Gastroesophageal sphincter (tissue), 4 donors: ENCODE data around the gene SORCS3. TPM values are rescaled to one million over a fixed set of nuclear protein-coding genes. Genes with fewer than 3 reads are reported as not detected.

ENCODE experiments used
- ATAC-seq: fragments of 150-250 bp; one replicate; pipeline ENCODE4 v1.9.1; 2016; ENCODE audit warnings: mild to moderate bottlenecking, moderate library complexity
- H3K27ac ChIP-seq, 4 donors: fragments of 200-600 bp; sonication (generic) in 3 of 4; 1 replicate in 3 of 4; 2 replicates in 1 of 4; pipeline ENCODE4 v1.5.1; 2016 to 2019
- H3K27me3 ChIP-seq: fragments of 200-600 bp; sonication (generic); one replicate; pipeline ENCODE4 v1.5.1; 2019
- H3K36me3 ChIP-seq, 2 donors: fragments of 200-600 bp; sonication (generic); one replicate each; pipeline ENCODE4 v1.5.1; 2019; ENCODE audit warnings: control low read depth in 1 of 2
- H3K4me1 ChIP-seq, 3 donors: fragments of 200-600 bp; sonication (generic); 1 replicate in 2 of 3; 2 replicates in 1 of 3; pipeline ENCODE4 v1.5.1; 2016 to 2019; ENCODE audit warnings: control low read depth in 2 of 3
- H3K4me3 ChIP-seq, 2 donors: fragments of 200-600 bp; sonication (generic); one replicate each; pipeline ENCODE4 v1.5.1; 2019; ENCODE audit warnings: mild to moderate bottlenecking in 1 of 2, moderate library complexity in 1 of 2
- H3K9me3 ChIP-seq, 3 donors: fragments of 200-600 bp; sonication (generic); one replicate each; pipeline ENCODE4 v1.5.1; 2017 to 2019; ENCODE audit warnings: control low read depth in 2 of 3
- EP300 ChIP-seq: sonication (generic); formaldehyde crosslinking; IDR thresholded peaks from one replicate; pipeline ENCODE4 v1.6.1; 2017; ENCODE audit warnings: antibody characterized with exemption, mild to moderate bottlenecking
- POLR2A ChIP-seq, 2 donors: fragments of 450-650 bp; IDR thresholded peaks; one replicate each; pipeline ENCODE4 v1.6.1; 2017; ENCODE audit warnings: antibody characterized with exemption in 2 of 2, mild to moderate bottlenecking in 2 of 2, moderate library complexity in 1 of 2
- POLR2AphosphoS5 ChIP-seq: sonication (generic); formaldehyde crosslinking; IDR thresholded peaks from one replicate; pipeline ENCODE4 v1.6.1; 2017; ENCODE audit warnings: antibody characterized with exemption
- WGBS, 2 donors: methylation state at CpG; one replicate each; pipeline ENCODE4 v1.1.5; 2018; ENCODE audit warnings: low coverage in 1 of 2; 5-methylcytosine and 5-hydroxymethylcytosine counted together
- total RNA-seq, 4 donors: library from RNA; depleted of rRNA; stranded (reverse); fragments of >200 nt; gene quantifications; one replicate each; pipeline ENCODE4 v1.1.0, GENCODE V29; 2016
- TF ChIP-seq, protein P1 (sequence below), 4 experiments: fragments of 200-600 bp in 2 of 4; fragments of 450-650 bp in 2 of 4; sonication (generic) in 1 of 4; IDR thresholded peaks; one replicate each; pipeline ENCODE4 v1.5.1; 2017 to 2019; ENCODE audit warnings: antibody characterized with exemption in 4 of 4, mild to moderate bottlenecking in 2 of 4, moderate library complexity in 2 of 4

Gene SORCS3
- total RNA-seq, 4 donors from 2014 or later = 0.31 to 1.3 (median 0.69) TPM; not detected in 1

- Histone ChIP-seq H3K4me3 (no peak overlapping the region), H3K27me3 (no peaks in the 10 kb centered on the region), H3K27ac (no peak overlapping the region), H3K9me3 (no peaks in the 10 kb centered on the region), H3K36me3 (no peaks in the 10 kb centered on the region), H3K4me1 (no peaks in the 10 kb centered on the region)
- TF ChIP-seq EP300 = no peak
- TF ChIP-seq POLR2AphosphoS5 = no peak
- TF ChIP-seq, protein P1, sequence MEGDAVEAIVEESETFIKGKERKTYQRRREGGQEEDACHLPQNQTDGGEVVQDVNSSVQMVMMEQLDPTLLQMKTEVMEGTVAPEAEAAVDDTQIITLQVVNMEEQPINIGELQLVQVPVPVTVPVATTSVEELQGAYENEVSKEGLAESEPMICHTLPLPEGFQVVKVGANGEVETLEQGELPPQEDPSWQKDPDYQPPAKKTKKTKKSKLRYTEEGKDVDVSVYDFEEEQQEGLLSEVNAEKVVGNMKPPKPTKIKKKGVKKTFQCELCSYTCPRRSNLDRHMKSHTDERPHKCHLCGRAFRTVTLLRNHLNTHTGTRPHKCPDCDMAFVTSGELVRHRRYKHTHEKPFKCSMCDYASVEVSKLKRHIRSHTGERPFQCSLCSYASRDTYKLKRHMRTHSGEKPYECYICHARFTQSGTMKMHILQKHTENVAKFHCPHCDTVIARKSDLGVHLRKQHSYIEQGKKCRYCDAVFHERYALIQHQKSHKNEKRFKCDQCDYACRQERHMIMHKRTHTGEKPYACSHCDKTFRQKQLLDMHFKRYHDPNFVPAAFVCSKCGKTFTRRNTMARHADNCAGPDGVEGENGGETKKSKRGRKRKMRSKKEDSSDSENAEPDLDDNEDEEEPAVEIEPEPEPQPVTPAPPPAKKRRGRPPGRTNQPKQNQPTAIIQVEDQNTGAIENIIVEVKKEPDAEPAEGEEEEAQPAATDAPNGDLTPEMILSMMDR (IDR thresholded peaks at IDR 0.05) = no peak
- TF ChIP-seq POLR2A (IDR thresholded peaks at IDR 0.05) = no peak
- ATAC-seq = no peak
- WGBS, 2 donors = 70 to 79% methylated on average over 2 of the region's 2 CpGs
These were observed 339.3 kb downstream of the SORCS3 start for GRCh38 chr10:104980368-104980767.

GRCh38 chr10:104981995-104982394 is 340.9 kb downstream of the SORCS3 start:
- ATAC-seq = no peak
- no peak overlapping the region for H3K27ac ChIP-seq
- H3K9me3 ChIP-seq = peaks cover 0 to 9% (median 0%) of the 10 kb centered on the region in 3 donors
- WGBS, 2 donors = 80% methylated on average over 4 of the region's 4 CpGs; no CpG with 5 or more reads in 1 of the 2 donors
- H3K4me1 ChIP-seq = no peaks in the 10 kb centered on the region
- H3K4me3 ChIP-seq = no peak overlapping the region
- no peaks in the 10 kb centered on the region for H3K27me3 ChIP-seq
- TF ChIP-seq, protein P1 (IDR thresholded peaks at IDR 0.05) = no peak
- TF ChIP-seq EP300 = no peak
- no peak for TF ChIP-seq POLR2A (IDR thresholded peaks at IDR 0.05)
- TF ChIP-seq POLR2AphosphoS5 = no peak
- H3K36me3 ChIP-seq = no peaks in the 10 kb centered on the region

DNA sequence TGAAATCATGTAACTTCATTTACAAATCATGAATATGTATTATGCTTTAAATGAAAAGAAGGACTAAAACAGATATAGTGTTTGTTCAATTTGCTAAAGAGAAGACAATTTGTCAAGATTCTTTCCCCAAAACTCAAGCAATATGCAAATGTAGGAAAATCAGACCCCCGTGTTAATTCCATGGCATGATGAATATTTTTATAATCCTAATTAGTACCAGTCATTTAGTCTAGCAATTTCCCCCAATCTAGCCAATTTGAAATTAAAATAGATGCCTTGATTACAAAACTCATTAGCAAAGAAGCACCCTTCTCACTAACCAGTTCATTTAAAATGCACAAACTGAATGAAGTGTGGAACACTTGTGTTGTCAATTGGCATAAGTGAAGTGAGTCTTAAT is 347.6 kb downstream of the SORCS3 start:
- no peaks in the 10 kb centered on the region for H3K4me1 ChIP-seq

DNA sequence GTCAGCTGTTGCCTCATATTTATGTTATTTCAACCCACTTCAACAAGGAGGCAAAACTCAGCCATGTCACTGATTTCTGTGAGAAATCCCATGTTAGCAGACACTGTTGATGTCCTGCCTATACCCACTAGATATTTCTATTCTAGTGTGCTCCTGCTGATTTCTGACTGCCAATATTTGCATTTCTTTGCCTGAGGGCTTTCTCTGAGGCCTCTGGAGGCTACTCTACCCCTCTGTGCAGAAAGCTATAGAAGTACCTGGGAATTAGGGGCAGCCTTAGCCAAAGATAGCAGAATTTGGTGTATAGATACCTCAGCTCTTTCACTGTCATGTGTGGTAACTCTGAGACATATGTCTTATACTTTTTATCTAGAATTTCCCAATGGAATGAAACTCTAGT is 348.8 kb downstream of the SORCS3 start:
- ATAC-seq = no peak
- Histone ChIP-seq H3K27ac (no peak overlapping the region), H3K4me3 (no peak overlapping the region), H3K36me3 (no peaks in the 10 kb centered on the region), H3K4me1 (no peaks in the 10 kb centered on the region), H3K9me3 (peaks cover 0 to 9% (median 0%) of the 10 kb centered on the region in 3 donors), H3K27me3 (no peaks in the 10 kb centered on the region)
- no peak for TF ChIP-seq POLR2AphosphoS5
- TF ChIP-seq, protein P1 (IDR thresholded peaks at IDR 0.05) = no peak
- no peak for TF ChIP-seq POLR2A (IDR thresholded peaks at IDR 0.05)
- TF ChIP-seq EP300 = no peak

More for the DNA sequence above, 347.6 kb downstream of the SORCS3 start:
- no peaks in the 10 kb centered on the region for H3K27me3 ChIP-seq
- no peak for ATAC-seq
- H3K4me3 ChIP-seq = no peak overlapping the region
- peaks cover 0 to 9% (median 0%) of the 10 kb centered on the region in 3 donors for H3K9me3 ChIP-seq
- TF ChIP-seq EP300 = no peak
- no peak for TF ChIP-seq POLR2A (IDR thresholded peaks at IDR 0.05)
- TF ChIP-seq, protein P1 (IDR thresholded peaks at IDR 0.05) = no peak
- TF ChIP-seq POLR2AphosphoS5 = no peak
- no peak overlapping the region for H3K27ac ChIP-seq
- no peaks in the 10 kb centered on the region for H3K36me3 ChIP-seq
- WGBS, 2 donors = 88 to 94% methylated on average over 1 of the region's 1 CpG

DNA sequence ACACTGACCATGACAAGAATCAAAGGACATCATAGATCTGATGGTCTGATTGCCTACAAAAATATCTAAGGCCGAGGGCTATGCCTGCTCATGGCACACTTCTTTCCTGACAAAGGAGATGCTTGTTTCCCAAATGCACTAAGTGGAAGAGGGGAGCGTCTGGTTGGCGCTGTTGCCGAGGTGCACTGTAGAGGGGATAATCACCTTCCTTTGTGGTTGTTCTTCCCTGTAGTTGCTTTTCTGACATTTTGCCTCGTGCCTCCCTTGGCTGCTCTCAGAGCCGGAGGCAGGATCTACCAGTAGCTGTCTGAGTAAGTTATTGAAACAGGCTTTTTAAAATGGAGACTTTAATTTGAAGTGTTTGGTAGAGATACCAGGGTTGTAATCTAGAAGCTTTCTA is 352.0 kb downstream of the SORCS3 start:
- no peak for TF ChIP-seq EP300
- TF ChIP-seq, protein P1 (IDR thresholded peaks at IDR 0.05) = no peak
- no peak for TF ChIP-seq POLR2AphosphoS5
- no peak for TF ChIP-seq POLR2A (IDR thresholded peaks at IDR 0.05)
- Histone ChIP-seq H3K27ac (no peak overlapping the region), H3K9me3 (no peaks in the 10 kb centered on the region), H3K36me3 (no peaks in the 10 kb centered on the region), H3K27me3 (no peaks in the 10 kb centered on the region), H3K4me3 (no peak overlapping the region), H3K4me1 (no peaks in the 10 kb centered on the region)
- no peak for ATAC-seq
- 75 to 82% methylated on average over 6 of the region's 6 CpGs for WGBS, 2 donors
